T-helper 2 cell treated with Interferon-gamma antibody and Interleukin-4, amounts not matched to agents 100 ng/mL and 5 ng/mL, for 36 hours (primary cell): ENCODE results near the gene WFDC5. TPM values are rescaled to one million over a fixed set of nuclear protein-coding genes. Genes with fewer than 3 reads are reported as not detected.

Experiments used
- intact Hi-C: fragments of 100-400 bp; cut with micrococcal nuclease; formaldehyde crosslinking; loops from one replicate; pipeline ENCODE4 v1.15.1; 2023
- total RNA-seq: library from RNA; stranded (reverse); gene quantifications from 2 replicates; pipeline ENCODE4 v1.2.3, GENCODE V29; 2022

WFDC5 gene
- total RNA-seq, 1 donor from 2014 or later: not detected

DNA sequence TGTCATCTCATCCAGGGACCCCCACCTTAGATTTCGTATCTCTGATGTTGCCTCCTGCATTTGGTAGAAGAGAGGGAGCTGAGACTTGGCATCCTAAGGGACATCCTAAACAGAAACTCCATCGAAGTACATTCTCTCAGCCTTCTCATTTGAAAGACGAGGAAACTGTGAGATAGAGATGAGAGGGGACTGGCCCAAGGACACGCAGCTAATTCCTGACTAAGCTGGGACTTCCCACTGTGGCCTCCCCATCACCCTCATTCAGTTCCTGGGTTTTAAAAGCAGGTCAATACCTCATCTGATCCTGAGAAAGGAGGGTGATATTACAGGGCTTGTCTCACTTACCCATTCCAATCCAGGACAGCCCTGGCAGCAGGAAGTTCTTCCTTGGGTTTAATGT, 855 bp upstream of the WFDC5 start:
- intact Hi-C loops: no loop called here

DNA sequence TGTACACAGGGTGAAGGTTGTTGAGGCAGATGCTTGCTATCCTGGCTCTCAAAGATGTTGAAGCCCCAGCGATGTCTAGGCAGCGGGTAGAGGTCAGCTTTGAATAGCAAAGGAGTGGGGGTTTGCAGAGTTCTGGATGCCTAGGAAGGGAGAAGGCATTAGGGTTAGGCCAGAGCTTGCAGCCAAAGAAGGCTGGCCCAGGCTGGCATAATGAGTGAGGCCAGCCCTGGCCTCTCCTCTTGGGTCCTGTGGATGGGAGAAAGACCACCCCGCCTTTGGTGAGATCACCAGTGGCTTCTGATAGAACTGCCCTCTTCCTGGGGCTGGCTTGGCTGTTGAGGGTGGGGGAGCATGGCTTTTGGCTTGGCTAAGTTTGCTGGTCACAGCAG, 406 bp upstream of the WFDC5 start:
- intact Hi-C loops: no loop called here

DNA sequence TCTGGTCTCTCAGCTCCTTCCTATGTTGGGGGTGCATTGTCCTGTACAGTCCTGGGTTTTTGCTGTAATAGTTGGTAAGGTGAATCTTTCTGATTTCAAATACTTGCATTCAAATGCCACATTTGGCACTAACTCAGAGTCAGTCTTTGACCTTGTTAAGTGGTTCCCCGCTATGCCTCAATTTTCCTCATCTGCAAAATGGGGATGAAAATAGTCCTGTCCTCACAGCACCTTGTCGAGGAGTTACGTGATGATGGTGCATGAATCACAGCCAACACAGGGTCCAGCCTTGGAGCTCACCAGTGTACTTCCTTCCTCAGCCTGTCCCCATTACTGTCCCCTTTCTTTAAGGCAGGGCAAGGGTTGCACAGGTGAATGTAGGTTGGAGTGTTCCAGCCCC, 1.1 kb downstream of the WFDC5 start:
- intact Hi-C loops: no loop called here

DNA sequence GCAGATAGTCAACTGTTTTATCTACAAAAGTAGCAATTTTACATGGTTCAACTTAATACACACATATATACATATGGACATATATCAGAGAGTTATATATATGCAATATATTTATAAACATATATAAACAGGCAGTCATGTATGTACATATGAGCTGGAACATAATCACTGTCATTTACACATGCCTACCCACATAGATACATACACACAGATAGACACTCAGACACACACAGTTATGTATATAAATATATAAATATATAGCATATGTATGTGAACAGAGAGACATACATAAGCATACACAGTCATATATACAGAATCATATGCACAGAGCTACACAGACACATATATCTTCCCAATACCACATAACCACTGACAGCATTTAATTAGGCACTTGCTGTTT, 2.2 kb downstream of the WFDC5 start:
- intact Hi-C loops: no loop called here

DNA sequence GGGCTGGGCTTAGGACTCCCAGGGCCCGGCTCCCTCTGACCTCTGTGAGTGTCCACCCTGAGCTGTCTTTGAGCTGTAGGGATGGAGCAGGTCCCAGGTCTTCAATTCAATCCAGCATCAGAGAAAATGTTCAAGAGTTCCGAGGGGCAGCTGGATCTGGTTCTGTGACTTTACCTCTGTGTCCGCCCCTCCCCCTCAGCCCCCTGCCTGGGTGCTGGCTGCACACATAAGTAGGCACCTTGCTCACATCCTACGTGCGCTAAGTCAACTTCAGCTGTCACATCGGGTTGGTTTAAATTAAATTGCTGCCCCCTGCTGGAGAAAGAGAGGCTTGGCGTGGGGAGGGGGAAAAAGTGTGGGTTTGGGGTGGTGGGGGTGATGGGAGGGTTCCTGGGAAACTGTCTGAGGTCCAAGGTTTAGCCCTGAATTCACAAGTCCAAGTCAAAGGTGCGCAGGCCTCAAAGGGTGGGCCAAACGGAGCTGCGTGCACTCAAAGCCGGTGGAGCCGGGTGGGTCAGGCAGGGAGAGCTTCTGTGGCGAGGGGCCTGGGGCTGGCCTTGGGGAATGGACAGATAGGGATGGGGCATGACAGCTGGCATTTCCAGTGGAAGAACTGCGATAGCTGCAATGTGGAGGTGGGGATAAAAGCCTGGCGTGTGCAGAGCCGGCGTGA, 3.0 kb downstream of the WFDC5 start:
- intact Hi-C loops: no loop called here

DNA sequence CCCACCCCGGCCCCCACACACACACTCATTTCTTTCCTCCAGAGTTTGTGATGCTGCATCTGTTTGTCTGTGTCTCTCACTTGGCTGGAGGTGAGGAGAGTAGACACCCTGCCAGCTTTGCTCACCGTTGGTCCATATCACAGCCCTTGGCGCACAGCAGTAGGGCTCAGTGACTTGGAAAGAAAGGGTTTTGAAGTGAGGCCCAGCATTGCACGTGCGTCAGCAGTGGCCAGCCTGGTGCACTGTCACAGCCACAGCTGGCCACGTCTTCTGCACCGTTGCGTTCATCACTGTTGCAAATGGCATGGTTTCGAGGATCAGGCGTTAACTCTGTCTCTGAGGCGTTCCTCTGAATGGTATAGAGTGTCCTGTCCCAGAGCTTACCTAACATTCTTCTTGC, 3.7 kb downstream of the WFDC5 start:
- intact Hi-C loops: no loop called here

DNA sequence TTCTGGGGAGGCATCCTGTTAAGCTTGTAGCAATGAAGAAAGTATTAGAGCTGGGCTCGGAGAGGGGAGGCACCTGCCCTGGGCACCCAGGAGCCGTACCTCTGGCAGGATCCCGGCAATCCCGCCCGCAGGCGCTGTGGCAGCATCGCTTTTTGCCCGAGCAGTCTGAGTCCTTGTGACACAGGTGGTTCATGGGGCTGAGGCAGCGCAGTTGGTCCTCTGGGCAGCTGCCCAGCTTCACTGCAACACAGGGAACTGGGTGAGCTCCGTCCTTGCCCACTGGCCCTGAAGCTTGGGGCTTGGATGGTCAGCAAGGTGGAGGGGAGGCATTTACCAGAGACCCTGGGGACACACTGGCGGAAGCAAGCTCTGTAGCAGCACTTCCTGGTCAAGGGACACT, 4.7 kb downstream of the WFDC5 start:
- intact Hi-C loops: no loop called here

DNA sequence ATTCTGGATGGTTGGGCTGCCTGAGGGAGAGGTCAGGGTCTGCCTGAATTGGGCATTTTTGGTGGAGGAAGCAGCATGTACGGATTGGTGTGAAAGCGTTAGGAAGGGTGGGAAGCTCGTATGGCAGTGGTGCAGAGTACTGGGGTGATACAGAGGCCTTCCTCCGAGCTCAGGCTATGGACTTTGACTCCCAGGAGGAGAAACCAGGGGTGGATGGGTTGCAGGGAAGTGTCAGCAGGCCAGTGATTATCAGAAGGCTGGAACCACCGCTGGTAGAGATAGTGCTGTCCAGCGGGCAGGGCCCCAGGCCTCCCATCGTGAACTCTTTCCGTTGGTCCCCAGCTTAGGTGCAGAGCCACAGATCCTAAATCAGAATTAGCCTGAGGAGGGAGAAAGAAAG, 5.3 kb downstream of the WFDC5 start:
- intact Hi-C loops: no loop called here

DNA sequence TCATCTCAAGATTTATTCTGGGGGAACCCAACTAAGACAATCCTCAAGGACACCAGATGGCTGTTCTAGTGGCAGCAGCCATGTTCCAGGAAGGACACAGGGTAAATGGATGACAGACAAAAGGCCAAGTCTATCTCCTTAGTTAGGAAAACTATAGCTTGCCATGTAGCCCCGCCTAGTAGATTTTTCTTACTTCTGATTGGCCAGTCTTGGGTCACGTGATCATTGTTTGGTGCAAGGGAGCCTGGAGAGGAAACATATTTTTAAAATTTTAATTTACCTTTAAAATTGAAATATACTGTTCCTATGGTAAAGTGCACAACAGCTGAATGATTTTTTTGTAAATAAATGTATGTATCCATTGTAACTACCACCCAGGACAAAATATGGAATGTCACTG, 9.7 kb downstream of the WFDC5 start:
- intact Hi-C loops: no loop called here

DNA sequence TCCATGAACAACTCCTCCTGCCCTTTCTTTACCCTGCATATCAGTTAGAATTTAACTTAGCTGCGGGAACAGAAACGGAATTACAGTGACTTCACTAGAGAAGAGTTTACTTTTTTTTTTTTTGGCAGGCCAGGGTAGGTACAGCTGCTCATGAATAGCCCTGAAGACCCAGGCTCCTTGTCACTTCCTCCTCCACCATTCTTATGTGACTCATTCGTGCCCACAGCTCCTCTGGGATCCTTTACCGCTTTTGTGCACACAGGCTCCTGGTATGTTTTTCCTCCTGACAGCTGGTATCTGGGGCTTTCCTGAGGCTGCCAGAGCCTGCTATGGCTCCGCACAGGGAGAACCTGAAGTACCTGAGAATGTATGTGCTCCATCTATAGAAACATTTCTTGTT, 10.2 kb downstream of the WFDC5 start:
- intact Hi-C loops: no loop called here

DNA sequence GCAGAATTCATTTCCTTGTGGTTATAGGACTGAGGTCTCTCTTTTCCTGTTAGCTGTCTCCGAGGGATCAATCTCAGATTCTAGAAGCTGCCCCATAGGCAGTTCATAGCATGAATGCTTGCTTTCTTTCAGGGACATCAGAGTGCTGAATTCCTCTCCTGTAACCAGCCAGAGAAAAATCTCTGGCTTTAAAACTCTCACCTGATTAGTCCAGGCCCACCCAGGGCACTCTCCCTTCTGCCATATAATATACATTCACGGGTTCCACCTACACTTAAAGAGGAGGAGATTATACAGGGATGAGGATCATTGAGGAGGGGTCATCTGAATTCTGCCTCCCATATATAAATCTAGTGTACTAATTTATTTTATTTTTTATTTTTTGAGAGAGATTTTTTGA, 11.9 kb downstream of the WFDC5 start:
- intact Hi-C loops: no loop called here

DNA sequence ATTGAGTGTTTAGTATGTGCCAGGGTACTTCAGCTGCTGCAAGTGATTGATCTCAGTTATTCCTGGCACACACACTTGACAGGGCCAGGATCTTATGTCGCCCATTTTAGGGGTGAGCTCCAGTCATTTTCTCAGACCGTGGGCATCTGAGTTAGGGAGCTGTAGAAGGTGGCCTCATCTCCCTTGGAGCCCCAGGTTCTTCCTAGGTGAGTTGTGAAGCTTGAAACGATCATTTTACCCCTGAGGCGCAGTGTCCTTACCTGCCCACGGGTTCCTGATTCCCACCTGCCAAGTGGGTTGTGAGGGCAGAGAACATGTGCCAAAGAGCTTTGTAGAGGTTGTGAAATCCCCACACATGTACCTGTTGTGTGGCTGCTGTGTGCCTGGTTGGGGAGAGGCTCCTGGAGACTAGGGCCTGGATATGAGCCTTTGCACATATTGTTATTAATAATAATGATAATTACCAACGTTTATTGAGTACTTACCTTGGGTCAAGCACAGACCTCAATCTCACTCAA, 13.6 kb downstream of the WFDC5 start:
- intact Hi-C loops: no loop called here

DNA sequence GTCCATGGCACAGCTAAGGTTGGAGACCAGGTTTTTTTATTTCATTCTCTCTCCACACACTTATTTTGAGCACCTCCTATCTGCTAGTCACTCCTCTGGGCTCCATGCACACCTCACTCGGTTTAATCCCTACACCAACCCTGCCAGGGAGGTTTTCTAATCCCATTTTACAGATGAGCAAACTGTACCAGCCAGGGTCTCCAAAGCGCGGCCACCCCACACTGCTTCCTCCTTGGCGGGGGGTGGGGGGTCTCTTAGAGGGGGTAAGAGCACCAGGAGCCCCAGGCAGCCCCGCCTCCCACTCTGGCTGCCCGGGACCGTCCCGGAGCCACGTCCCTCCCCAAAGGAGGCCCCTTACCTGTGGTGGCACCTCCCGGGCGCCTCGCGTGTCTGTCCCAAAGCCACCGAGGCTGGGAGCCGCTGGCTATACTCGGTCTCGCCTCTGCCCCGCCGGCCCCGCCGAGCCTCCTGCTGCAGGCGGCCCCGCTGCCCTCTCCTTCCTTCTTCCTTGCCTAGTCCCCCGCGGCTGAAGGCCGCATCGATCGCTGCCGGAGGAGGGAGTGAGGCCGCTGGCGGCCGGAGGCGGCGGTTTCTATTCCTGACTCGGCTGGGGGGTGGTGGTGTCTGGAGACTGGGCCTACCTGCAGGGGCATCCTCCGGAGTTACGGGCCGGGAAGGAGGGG, 14.3 kb downstream of the WFDC5 start, which contains the start of gene KCNS1:
Gene KCNS1, minus strand, starts transcription at position 565 of the 683 bp plus-strand sequence. CDS start 1,891 bp downstream, outside the sequence.
- intact Hi-C loops: no loop called here

DNA sequence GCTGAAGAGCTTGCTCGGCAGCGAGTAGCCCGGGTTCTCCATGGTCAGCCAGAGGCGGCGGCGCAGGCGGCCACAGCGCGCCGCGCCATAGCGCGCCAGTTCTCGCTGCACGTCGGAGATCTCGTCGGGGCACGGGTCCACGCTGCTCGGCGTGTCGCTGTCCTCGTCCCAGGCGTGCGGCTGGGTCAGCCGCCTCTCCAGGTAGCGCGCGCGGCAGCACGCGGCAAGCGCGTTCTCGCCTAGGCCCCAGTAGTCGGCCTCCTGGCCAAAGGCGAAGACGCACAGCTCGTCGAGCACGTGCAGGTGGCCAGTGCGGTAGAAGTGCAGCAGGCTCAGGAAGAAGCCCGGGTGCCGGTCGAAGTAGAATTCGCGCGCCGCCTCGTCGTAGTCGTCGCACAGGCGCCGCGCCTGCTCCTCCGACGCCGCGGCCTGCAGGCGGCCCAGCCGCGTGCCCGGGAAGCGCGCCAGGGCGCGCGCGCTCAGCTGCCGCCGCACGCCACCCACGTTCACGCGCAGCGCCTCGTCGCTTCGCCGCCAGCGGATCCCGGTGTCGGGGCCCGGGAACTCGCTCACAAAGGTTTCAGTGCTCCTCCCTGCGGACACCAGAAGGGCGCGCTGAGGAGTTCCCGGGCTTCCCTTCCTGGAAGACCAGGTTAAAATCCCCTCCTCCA, 16.7 kb downstream of the WFDC5 start:
- intact Hi-C loops: loop anchor here (5.0 kb wide), 2 partner anchors 86 to 186 kb away; partner anchors contain the start of gene PABPC1L

DNA sequence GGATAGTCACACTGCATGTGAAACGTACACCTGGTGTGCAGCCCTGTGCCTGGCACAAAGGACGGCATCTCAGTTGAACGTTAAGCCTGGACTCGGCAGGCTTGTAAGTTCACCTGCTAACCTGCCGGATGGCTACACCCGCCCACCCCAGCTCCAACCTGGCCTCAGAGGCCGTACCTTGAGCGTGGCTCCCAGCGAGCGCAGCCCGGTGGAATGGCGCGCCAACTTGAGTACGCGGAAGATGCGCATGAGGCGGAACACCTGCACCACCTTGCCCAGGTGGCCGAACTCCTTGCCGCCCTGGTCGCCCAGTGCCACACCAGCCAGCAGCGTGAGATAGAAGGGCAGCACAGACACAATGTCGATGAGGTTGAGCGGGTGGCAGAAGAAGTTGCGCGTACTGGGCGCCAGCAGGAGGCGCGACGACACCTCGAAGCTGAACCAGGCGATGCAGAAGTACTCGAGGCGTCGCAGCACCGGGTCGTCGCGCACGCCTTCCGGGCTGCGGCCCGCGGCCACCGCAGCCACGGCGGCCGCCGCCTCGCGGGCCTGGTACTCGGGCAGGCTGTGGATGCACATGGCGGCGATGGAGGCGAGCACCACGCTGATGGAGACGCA, 17.4 kb downstream of the WFDC5 start:
- intact Hi-C loops: loop anchor here (2.0 to 5.0 kb wide), 4 partner anchors 53 to 193 kb away; partner anchors contain the start of gene PABPC1L

DNA sequence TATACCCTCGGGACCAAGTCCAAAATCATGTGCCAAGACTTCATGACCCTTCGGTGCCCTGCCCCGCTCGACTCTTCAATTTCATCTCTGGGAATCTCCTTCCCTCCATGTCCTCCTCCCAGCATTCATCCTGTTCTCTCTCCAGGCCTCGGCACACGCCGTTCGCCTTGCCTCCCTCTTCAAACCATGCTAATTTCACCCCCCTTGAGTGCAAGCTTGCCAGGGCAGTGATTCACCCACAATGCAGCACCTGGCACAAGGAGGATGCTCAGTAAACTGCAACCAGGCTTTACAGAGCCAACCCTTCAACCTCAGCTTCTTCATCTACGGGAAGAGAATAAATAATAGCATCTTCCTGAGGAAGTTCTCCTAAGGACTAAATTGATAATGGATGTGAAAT, 18.2 kb downstream of the WFDC5 start:
- intact Hi-C loops: loop anchor here (2.0 to 5.0 kb wide), 4 partner anchors 52 to 194 kb away; partner anchors contain the start of gene PABPC1L

DNA sequence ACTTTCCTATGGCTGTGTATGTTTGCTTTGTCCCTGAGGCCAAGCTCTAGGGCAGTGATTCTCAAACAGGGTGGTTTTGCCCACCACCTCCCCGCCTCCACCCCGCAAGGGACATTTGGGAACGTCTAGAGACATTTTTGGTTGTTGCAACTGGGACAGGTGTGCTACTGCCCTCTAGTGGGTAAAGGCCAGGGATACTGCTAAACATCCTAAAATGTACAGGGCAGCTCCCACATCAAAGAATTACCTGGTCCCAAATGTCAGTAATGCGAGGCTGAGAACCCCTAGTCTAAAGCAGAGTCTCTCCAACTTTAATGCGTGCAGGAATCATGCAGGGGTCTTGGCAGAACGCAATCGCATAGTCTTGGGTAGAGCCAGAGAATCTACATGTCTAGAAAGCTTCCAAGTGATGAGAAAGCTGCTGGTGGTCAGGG, 19.2 kb downstream of the WFDC5 start:
- intact Hi-C loops: loop anchor here (2.0 to 5.0 kb wide), 4 partner anchors 51 to 195 kb away; partner anchors contain the start of gene PABPC1L

DNA sequence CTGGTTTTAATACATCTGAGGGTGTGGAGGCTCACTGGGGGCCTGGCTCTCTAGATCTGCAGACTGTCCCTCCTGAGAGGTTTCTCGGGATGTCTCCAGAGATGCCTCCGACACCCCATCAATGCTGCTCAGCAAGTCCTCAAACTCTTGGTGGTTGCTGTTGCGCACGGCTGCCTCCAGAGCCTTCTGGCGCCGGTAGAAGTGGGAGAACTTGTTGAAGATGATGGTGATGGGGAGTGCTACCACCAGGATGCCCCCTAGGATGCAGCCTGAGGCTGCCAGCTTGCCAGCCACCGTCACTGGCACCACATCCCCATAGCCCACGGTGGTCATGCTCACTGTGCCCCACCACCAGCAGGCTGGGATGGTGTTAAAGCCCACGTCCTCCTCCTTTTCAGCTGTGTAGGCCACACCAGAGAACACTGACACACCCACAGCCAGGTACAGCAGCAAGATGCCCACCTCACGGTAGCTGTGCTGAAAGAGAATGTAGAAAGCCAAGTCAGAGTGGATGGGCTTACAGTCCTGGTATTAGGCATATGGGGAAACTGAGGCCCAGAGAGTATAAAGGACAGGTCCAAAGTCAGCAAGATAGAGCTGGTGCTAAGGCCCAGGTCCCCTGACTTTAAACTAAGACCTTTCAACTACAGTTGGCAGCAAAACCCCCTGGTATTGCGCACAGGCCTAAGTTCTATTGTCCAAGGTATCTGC, 20.0 kb downstream of the WFDC5 start:
- intact Hi-C loops: loop anchor here (5.0 kb wide), 2 partner anchors 83 to 183 kb away; partner anchors contain the start of gene PABPC1L

DNA sequence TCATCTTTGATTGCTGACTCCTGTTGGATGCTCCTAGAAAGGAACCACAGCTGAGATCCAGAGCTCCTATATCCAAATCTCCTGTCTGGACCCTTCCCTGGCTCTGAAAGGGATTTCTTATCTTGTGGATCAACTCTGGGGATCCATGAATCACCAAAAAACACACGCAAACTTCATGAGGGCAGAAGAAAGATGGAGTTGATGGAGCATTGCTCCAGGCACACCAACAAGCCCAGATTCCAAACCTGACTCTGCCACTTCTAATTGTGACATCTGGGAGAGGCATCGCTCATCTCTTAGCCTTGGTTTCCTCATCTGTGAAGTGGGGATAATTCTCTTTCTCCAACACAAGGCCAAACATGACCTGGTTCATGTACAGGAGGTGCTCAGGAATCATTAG, 20.8 kb downstream of the WFDC5 start:
- intact Hi-C loops: no loop called here

DNA sequence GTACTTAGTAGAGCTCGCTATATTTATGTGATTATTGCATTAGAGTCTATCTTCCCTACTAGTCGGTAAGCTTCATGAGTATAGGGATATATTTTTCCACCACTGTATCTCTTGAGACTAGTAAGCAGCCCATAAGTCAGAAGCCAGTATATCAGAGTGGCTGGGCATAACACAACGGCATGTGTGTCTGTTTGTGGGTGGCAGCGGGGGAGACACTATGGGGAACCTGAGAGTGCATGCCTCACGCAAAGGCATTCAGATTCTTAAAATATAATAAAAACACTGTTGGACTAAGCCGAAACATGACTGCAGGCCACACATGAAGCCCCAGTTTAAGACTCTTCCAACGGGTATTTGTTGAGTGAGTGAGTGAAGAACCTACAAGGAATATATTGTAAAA, 22.1 kb downstream of the WFDC5 start:
- intact Hi-C loops: no loop called here

DNA sequence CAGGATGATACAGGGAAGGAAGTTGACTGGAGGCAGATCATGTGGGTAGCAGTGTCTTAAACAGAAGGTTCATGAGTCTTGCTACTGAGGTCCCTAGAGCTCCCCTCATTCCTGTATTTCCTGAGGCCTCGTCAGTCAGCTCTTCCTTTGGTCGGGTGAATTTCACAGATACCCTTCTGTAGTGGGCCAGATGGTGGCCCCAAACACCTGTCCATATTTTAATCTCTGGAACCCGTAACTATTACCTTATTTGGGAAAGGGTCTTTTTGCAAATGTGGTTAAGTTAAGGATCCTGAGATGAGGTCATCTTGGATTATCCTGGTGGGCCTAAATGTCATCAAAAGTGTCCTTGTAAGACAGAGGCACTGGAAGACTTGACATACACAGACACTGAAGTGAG, 23.6 kb downstream of the WFDC5 start:
- intact Hi-C loops: no loop called here
